Osteoblast (primary cell): Measurements from ENCODE around the gene CADPS. TPM values are rescaled to one million over a fixed set of nuclear protein-coding genes. Genes with fewer than 3 reads are reported as not detected.

Experiments
- DNase-seq: peaks from one replicate; pipeline ENCODE4 v3.0.0; 2011; ENCODE audit warnings: low spot score, mixed read lengths; ENCODE audit not compliant: insufficient read length; ENCODE audit errors: missing footprints
- H2AFZ ChIP-seq: 2 replicates; pipeline ENCODE4 v1.6.0; 2011; ENCODE audit warnings: mild to moderate bottlenecking, low read length
- H3K27ac ChIP-seq: 2 replicates; pipeline ENCODE4 v1.5.1; 2011; ENCODE audit warnings: mild to moderate bottlenecking, low read depth, low read length, moderate library complexity
- H3K27me3 ChIP-seq: 2 replicates; pipeline ENCODE4 v1.6.0; 2012; ENCODE audit warnings: mild to moderate bottlenecking, control low read depth, inconsistent platforms, low read length, moderate library complexity; ENCODE audit not compliant: insufficient read depth
- H3K36me3 ChIP-seq: 2 replicates; pipeline ENCODE4 v1.5.1; 2011; ENCODE audit warnings: mild to moderate bottlenecking, low read length, control low read depth, moderate library complexity; ENCODE audit not compliant: insufficient read depth
- H3K4me1 ChIP-seq: 2 replicates; pipeline ENCODE4 v1.5.1; 2011; ENCODE audit warnings: mild to moderate bottlenecking, low read length, control low read depth, moderate library complexity; ENCODE audit not compliant: insufficient read depth
- H3K4me2 ChIP-seq: 2 replicates; pipeline ENCODE4 v1.6.0; 2011; ENCODE audit warnings: mild to moderate bottlenecking, low read length; ENCODE audit not compliant: insufficient read depth
- H3K4me3 ChIP-seq: fragments of 200-600 bp; sonication (generic); 3 replicates; pipeline ENCODE4 v1.5.1; 2012; ENCODE audit warnings: mild to moderate bottlenecking, low read length, inconsistent platforms; ENCODE audit not compliant: insufficient read depth
- H3K79me2 ChIP-seq: 2 replicates; pipeline ENCODE4 v1.6.0; 2012; ENCODE audit warnings: mild to moderate bottlenecking, low read length, control low read depth, inconsistent platforms; ENCODE audit not compliant: insufficient read depth
- H3K9me3 ChIP-seq: 2 replicates; pipeline ENCODE4 v1.5.1; 2011; ENCODE audit warnings: low read depth, low read length, control low read depth
- H4K20me1 ChIP-seq: 2 replicates; pipeline ENCODE4 v1.6.0; 2012; ENCODE audit warnings: mild to moderate bottlenecking, low read length, control low read depth; ENCODE audit not compliant: insufficient read depth
- total RNA-seq: library from RNA; depleted of rRNA; stranded (reverse); fragments of >200 nt; gene quantifications from 2 replicates; pipeline ENCODE4 v1.2.3, GENCODE V29; 2012
- TF ChIP-seq, protein P1 (sequence below): IDR thresholded peaks from 2 replicates; pipeline ENCODE4 v1.5.1; 2011; ENCODE audit warnings: mild to moderate bottlenecking, low read depth, low read length, moderate library complexity; ENCODE audit errors: extremely low read depth

CADPS gene
- total RNA-seq, 1 donor: not detected

DNA sequence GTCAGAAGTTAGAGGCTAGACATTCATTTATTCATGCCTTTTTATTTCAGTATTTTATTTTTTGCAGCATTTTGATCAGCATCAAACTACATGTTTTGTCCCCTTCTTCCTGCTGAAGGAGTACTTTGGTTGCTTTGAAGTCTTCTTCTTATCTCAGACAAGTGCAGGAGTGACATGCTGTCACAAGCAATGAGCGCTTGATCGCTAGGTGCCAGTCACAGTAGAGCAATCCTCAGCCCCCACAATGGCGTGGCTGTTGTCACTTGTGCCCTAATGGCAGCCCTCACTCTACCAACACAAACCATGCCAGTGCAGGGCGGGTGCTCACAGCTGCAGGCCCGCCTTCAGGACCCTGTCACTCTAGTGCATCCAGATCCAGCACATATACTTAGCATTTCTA is 317.2 kb downstream of the CADPS start:
- no peaks in the 10 kb centered on the region for H3K79me2 ChIP-seq
- TF ChIP-seq, protein P1, sequence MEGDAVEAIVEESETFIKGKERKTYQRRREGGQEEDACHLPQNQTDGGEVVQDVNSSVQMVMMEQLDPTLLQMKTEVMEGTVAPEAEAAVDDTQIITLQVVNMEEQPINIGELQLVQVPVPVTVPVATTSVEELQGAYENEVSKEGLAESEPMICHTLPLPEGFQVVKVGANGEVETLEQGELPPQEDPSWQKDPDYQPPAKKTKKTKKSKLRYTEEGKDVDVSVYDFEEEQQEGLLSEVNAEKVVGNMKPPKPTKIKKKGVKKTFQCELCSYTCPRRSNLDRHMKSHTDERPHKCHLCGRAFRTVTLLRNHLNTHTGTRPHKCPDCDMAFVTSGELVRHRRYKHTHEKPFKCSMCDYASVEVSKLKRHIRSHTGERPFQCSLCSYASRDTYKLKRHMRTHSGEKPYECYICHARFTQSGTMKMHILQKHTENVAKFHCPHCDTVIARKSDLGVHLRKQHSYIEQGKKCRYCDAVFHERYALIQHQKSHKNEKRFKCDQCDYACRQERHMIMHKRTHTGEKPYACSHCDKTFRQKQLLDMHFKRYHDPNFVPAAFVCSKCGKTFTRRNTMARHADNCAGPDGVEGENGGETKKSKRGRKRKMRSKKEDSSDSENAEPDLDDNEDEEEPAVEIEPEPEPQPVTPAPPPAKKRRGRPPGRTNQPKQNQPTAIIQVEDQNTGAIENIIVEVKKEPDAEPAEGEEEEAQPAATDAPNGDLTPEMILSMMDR: no peak
- no peak overlapping the region for H3K4me2 ChIP-seq
- H3K27ac ChIP-seq: no peak overlapping the region
- H3K9me3 ChIP-seq: no peaks in the 10 kb centered on the region
- H3K27me3 ChIP-seq: peaks cover 3% of the 10 kb centered on the region
- no peak for DNase-seq
- no peak overlapping the region for H2AFZ ChIP-seq
- H3K4me3 ChIP-seq: no peak overlapping the region
- no peaks in the 10 kb centered on the region for H4K20me1 ChIP-seq
- H3K4me1 ChIP-seq: peaks cover 19% of the 10 kb centered on the region
- H3K36me3 ChIP-seq: no peaks in the 10 kb centered on the region

- Histone ChIP-seq H3K9me3 (no peaks in the 10 kb centered on the region), H4K20me1 (no peaks in the 10 kb centered on the region), H3K27me3 (peaks cover 3% of the 10 kb centered on the region), H3K4me1 (peaks cover 14% of the 10 kb centered on the region), H3K4me2 (no peak overlapping the region), H3K4me3 (no peak overlapping the region), H3K36me3 (no peaks in the 10 kb centered on the region), H2AFZ (no peak overlapping the region), H3K27ac (no peak overlapping the region), H3K79me2 (no peaks in the 10 kb centered on the region)
- no peak for DNase-seq
- TF ChIP-seq, protein P1: no peak
Measured at GRCh38 chr3:62557450-62557849, 317.8 kb downstream of the CADPS start.

GRCh38 chr3:62556121-62556815 is 318.9 kb downstream of the CADPS start:
- peaks cover 2% of the 10 kb centered on the region for H3K4me1 ChIP-seq
- H4K20me1 ChIP-seq: no peaks in the 10 kb centered on the region
- H3K4me3 ChIP-seq: no peak overlapping the region
- DNase-seq: no peak
- H2AFZ ChIP-seq: no peak overlapping the region
- H3K36me3 ChIP-seq: no peaks in the 10 kb centered on the region
- TF ChIP-seq, protein P1: no peak
- H3K27me3 ChIP-seq: peaks cover 3% of the 10 kb centered on the region
- H3K79me2 ChIP-seq: no peaks in the 10 kb centered on the region
- H3K27ac ChIP-seq: no peak overlapping the region
- no peaks in the 10 kb centered on the region for H3K9me3 ChIP-seq
- no peak overlapping the region for H3K4me2 ChIP-seq

DNA sequence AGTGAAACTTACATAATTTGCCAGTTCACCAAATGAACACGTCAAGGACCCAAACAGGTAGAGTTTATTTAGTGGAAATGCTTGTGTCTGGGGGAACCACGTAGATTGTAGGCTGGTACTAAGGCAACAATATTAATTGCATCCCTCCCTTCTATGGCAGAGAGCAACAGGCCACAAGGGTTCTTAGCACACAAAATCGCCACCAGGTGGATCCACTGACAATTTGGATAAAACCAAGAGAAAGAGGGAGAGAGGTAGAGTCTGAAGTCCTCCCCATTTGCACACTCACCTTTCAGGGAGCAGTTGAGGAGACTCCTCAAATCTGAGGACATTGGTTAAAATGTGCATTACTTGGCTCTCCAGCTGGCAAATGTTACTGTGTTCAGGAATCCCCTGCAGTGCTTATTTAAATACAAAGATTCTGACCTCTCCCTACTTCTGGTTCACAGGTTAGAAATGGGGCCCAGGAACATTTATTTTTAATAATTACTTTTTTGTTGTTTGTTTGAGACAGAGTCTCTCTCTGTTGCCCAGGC is 320.9 kb downstream of the CADPS start:
- H3K4me3 ChIP-seq: no peak overlapping the region
- H4K20me1 ChIP-seq: no peaks in the 10 kb centered on the region
- no peaks in the 10 kb centered on the region for H3K36me3 ChIP-seq
- peaks cover 11% of the 10 kb centered on the region for H3K27me3 ChIP-seq
- no peaks in the 10 kb centered on the region for H3K4me1 ChIP-seq
- H3K4me2 ChIP-seq: no peak overlapping the region
- H3K79me2 ChIP-seq: no peaks in the 10 kb centered on the region
- H2AFZ ChIP-seq: no peak overlapping the region
- no peaks in the 10 kb centered on the region for H3K9me3 ChIP-seq
- no peak for DNase-seq
- no peak overlapping the region for H3K27ac ChIP-seq
- TF ChIP-seq, protein P1: peak; percentile 39
